HepG2 (cell line): ENCODE measurements around the gene CNTN2. TPM values are rescaled to one million over a fixed set of nuclear protein-coding genes. Genes with fewer than 3 reads are reported as not detected.

ENCODE experiments used
- AFF4 ChIP-seq: sonication (generic); formaldehyde crosslinking; IDR thresholded peaks from 2 replicates; pipeline ENCODE4 v1.4.0; 2020; ENCODE audit warnings: missing genetic modification reagents
- AKAP8 ChIP-seq: sonication (generic); formaldehyde crosslinking; IDR thresholded peaks from 2 replicates; pipeline ENCODE4 v1.5.1; 2020; ENCODE audit warnings: mild to moderate bottlenecking, missing genetic modification reagents
- BCL6 ChIP-seq: IDR thresholded peaks from 2 replicates; pipeline ENCODE4 v1.6.1; 2016; ENCODE audit warnings: missing genetic modification reagents, missing compliant biosample characterization
- BCLAF1 ChIP-seq: fragments of 450-650 bp; IDR thresholded peaks from 2 replicates; pipeline ENCODE4 v1.6.1; 2017; ENCODE audit warnings: mild to moderate bottlenecking
- CBX5 ChIP-seq: sonication (generic); formaldehyde crosslinking; IDR thresholded peaks from 2 replicates; pipeline ENCODE4 v1.4.0; 2020; ENCODE audit warnings: missing genetic modification reagents, borderline replicate concordance
- GTF3A ChIP-seq: sonication (generic); formaldehyde crosslinking; conservative IDR thresholded peaks from 2 replicates; pipeline ENCODE4 v1.4.0; 2020; ENCODE audit warnings: mild to moderate bottlenecking, missing genetic modification reagents
- HMG20B ChIP-seq: conservative IDR thresholded peaks from 2 replicates; pipeline ENCODE4 v1.6.1; 2016; ENCODE audit warnings: missing genetic modification reagents, missing compliant biosample characterization
- JDP2 ChIP-seq: sonication (generic); formaldehyde crosslinking; IDR thresholded peaks from 2 replicates; pipeline ENCODE4 v1.8.1; 2022; ENCODE audit warnings: missing genetic modification reagents, borderline replicate concordance
- KDM5B ChIP-seq: sonication (generic); formaldehyde crosslinking; IDR thresholded peaks from 2 replicates; pipeline ENCODE4 v1.4.0; 2020; ENCODE audit warnings: missing genetic modification reagents, mild to moderate bottlenecking, borderline replicate concordance
- MTERF4 ChIP-seq: sonication (generic); formaldehyde crosslinking; IDR thresholded peaks from 2 replicates; pipeline ENCODE4 v1.8.0; 2023; ENCODE audit warnings: mild to moderate bottlenecking, missing genetic modification reagents
- NKX3-1 ChIP-seq: sonication (generic); formaldehyde crosslinking; IDR thresholded peaks from 2 replicates; pipeline ENCODE4 v1.5.0; 2020; ENCODE audit warnings: missing genetic modification reagents
- NR1H2 ChIP-seq: sonication (generic); formaldehyde crosslinking; IDR thresholded peaks from 2 replicates; pipeline ENCODE4 v1.8.1; 2022; ENCODE audit warnings: low read depth, missing genetic modification reagents, borderline replicate concordance
- PAX8 ChIP-seq: sonication (generic); formaldehyde crosslinking; IDR thresholded peaks from 2 replicates; pipeline ENCODE4 v1.8.0; 2022; ENCODE audit warnings: mild to moderate bottlenecking, missing genetic modification reagents, borderline replicate concordance
- PHF8 ChIP-seq: sonication (generic); formaldehyde crosslinking; IDR thresholded peaks from 2 replicates; pipeline ENCODE4 v1.5.0; 2020; ENCODE audit warnings: missing genetic modification reagents
- REL ChIP-seq: sonication (generic); formaldehyde crosslinking; conservative IDR thresholded peaks from 2 replicates; pipeline ENCODE4 v1.8.0; 2022; ENCODE audit warnings: mild to moderate bottlenecking, missing genetic modification reagents, moderate library complexity
- SMAD3 ChIP-seq: sonication (generic); formaldehyde crosslinking; IDR thresholded peaks from 2 replicates; pipeline ENCODE4 v1.4.0; 2020; ENCODE audit warnings: missing genetic modification reagents
- ZBTB46 ChIP-seq: sonication (generic); formaldehyde crosslinking; IDR thresholded peaks from 2 replicates; pipeline ENCODE4 v1.4.0; 2020; ENCODE audit warnings: mild to moderate bottlenecking, missing genetic modification reagents, borderline replicate concordance
- ZFY ChIP-seq: sonication (generic); formaldehyde crosslinking; IDR thresholded peaks from 2 replicates; pipeline ENCODE4 v1.4.0; 2020; ENCODE audit warnings: missing genetic modification reagents
- ZIK1 ChIP-seq: sonication (generic); formaldehyde crosslinking; IDR thresholded peaks from 2 replicates; pipeline ENCODE4 v1.5.0; 2020; ENCODE audit warnings: mild to moderate bottlenecking, low read depth, missing genetic modification reagents, borderline replicate concordance
- ZNF180 ChIP-seq: sonication (generic); formaldehyde crosslinking; IDR thresholded peaks from 2 replicates; pipeline ENCODE4 v1.4.0; 2020; ENCODE audit warnings: low read depth, missing genetic modification reagents, borderline replicate concordance
- polyA plus RNA-seq, 8 experiments: library from polyadenylated mRNA; depleted of rRNA in 3 of 8; stranded (reverse) in 7 of 8; unstranded in 1 of 8; fragments of >200 nt; fragmentation: Illumina TruSeq in 4 of 8; extraction: Trizol in 4 of 8; gene quantifications; 2 replicates each; pipeline versions ENCODE4 v1.2.1 to v1.2.3, GENCODE V29; 2011 to 2016; ENCODE audit warnings: low read depth in 4 of 8, missing spikeins in 1 of 8, mixed read lengths in 1 of 8; ENCODE audit not compliant: insufficient read depth in 1 of 8
- total RNA-seq, 5 experiments: library from RNA; depleted of rRNA; stranded (reverse); fragments of >200 nt; fragmentation: Illumina TruSeq; extraction: Trizol; gene quantifications; 2 replicates each; pipeline ENCODE4 v1.2.3, GENCODE V29; 2016; ENCODE audit warnings: low read depth in 1 of 5

CNTN2 gene
- total and polyA plus RNA-seq, 2 of the 13 experiments (the other 11 are each of a cell fraction or from before 2014, with no cell fraction given) = not detected

GRCh38 chr1:205121660-205122488 lies 78.9 kb downstream of the CNTN2 start, which contains the start of gene RBBP5 (continued):
- no peak for TF ChIP-seq NKX3-1 (CRISPR knock-in tag)
- no peak for TF ChIP-seq PAX8 (CRISPR knock-in tag)
- TF ChIP-seq ZIK1 (CRISPR knock-in tag) = no peak; the same call in 1 of the 2 replicates
- TF ChIP-seq SMAD3 (CRISPR knock-in tag) = peak; percentile 90
- TF ChIP-seq PHF8 (CRISPR knock-in tag) = peak; percentile 94
- peak; percentile 97 for TF ChIP-seq CBX5 (CRISPR knock-in tag)
- TF ChIP-seq ZNF180 (CRISPR knock-in tag) = no peak
- TF ChIP-seq AFF4 (CRISPR knock-in tag) = no peak; the same call in 1 of the 2 replicates
- TF ChIP-seq REL = peak; percentile 47; the same call in 1 of the 2 replicates
- 0 out of 2 replicates have a peak, but pooled peaks have one; percentile 76 for TF ChIP-seq GTF3A
- TF ChIP-seq ZFY (CRISPR knock-in tag) = peak; percentile 57
- TF ChIP-seq NR1H2 (CRISPR knock-in tag) = no peak
- no peak for TF ChIP-seq BCLAF1
- no peak for TF ChIP-seq ZBTB46 (CRISPR knock-in tag)
- TF ChIP-seq BCL6 (CRISPR knock-in tag) = no peak; the same call in 1 of the 2 replicates
- TF ChIP-seq AKAP8 (CRISPR knock-in tag) = no peak
- TF ChIP-seq JDP2 (CRISPR knock-in tag) = no peak
- peak; percentile 83; the same call in 1 of the 2 replicates for TF ChIP-seq HMG20B (CRISPR knock-in tag)
- peak; percentile 61; the same call in 1 of the 2 replicates for TF ChIP-seq KDM5B (CRISPR knock-in tag)
- no peak for TF ChIP-seq MTERF4
